ENCODE measurements around the gene PAK2. TPM values are rescaled to one million over a fixed set of nuclear protein-coding genes. Genes with fewer than 3 reads are reported as not detected.

Gene PAK2
- 27.9 and 28.8 TPM in 2 replicates for polyA plus RNA-seq (2012; rRNA removed)
- 36.1 and 40.8 TPM in 2 replicates for polyA plus RNA-seq (2012; cell fraction: cytosol; rRNA removed)
- polyA plus RNA-seq (2012; cell fraction: nucleus; rRNA removed), result 11.3 and 21.3 TPM in 2 replicates

- Histone ChIP-seq H3K79me2 (ENCODE audit: insufficient read depth) (peaks cover 51% of the 10 kb centered on the region), H2AFZ (ENCODE audit: low read depth) (peak within 1 kb of the TSS; percentile 78), H3K27ac (ENCODE audit: low read depth in 2 of 2, low read length in 1 of 2) (peak within 1 kb of the TSS; percentile 88 to 93), H3K4me3 (ENCODE audit: low read depth in 2 of 2, low read length in 1 of 2) (peak within 1 kb of the TSS; percentile 76 to 87), H3K9me3 (peaks cover 5% of the 10 kb centered on the region; the same call in 1 of the 2 replicates), H3K27me3 (ENCODE audit: insufficient read depth) (no peaks in the 10 kb centered on the region), H3K4me1 (ENCODE audit: control insufficient read depth in 1 of 2, insufficient read depth in 2 of 2, low read depth in 1 of 2, low read length in 1 of 2) (peaks cover 0 to 2% of the 10 kb centered on the region in 2 experiments; a peak in 2 of 4 replicates), H4K20me1 (ENCODE audit: insufficient read depth) (peaks cover 35% of the 10 kb centered on the region), H3K4me2 (peak within 1 kb of the TSS; percentile 73), H3K9me2 (no peaks in the 10 kb centered on the region), H3K9ac (peak within 1 kb of the TSS; percentile 94), H3K36me3 (replicated peaks in 1 of 2; ENCODE audit: control insufficient read depth in 1 of 2, insufficient read depth in 2 of 2, low read length in 1 of 2) (peaks cover 0 to 12% of the 10 kb centered on the region in 2 experiments), H3F3A (replicated peaks; ENCODE audit: insufficient read depth) (peaks cover 14% of the 10 kb centered on the region)
- DNase-seq, result peak; percentile 95
- ChIA-PET CTCF (interaction anchor here (1.5 to 1.8 kb wide), 2 partner anchors 123 to 211 kb away, joined by 3 to 4 read pairs; no protein-coding TSS in a partner anchor), POLR2A (interaction anchor here (0.8 to 2.0 kb wide), 5 partner anchors 9 to 202 kb away, joined by 3 to 9 read pairs (median 5); partner anchors contain the start of genes CEP19, NCBP2, PIGX and SENP5)
- 1% methylated on average over 18 of the region's 86 CpGs for WGBS (ENCODE audit: low lambda C conversion rate)
- no peak for TF ChIP-seq RXRA (IDR thresholded peaks at IDR 0.05; ENCODE audit: borderline replicate concordance, low read depth)
- peak; percentile 64; the same call in 1 of the 2 replicates for TF ChIP-seq MAX (IDR thresholded peaks at IDR 0.05; ENCODE audit: low read depth)
- no peak for TF ChIP-seq JUND (IDR thresholded peaks at IDR 0.05)
- TF ChIP-seq SIN3A (IDR thresholded peaks at IDR 0.05; ENCODE audit: borderline replicate concordance, low read depth, low read length), result peak; percentile 44; the same call in 1 of the 2 replicates
- peak; percentile 58 for TF ChIP-seq CHD2 (IDR thresholded peaks at IDR 0.05; ENCODE audit: low read length, partially characterized antibody)
- TF ChIP-seq ZBTB33 (IDR thresholded peaks at IDR 0.05; ENCODE audit: borderline replicate concordance, low read depth), result no peak
- peak; percentile 90 for TF ChIP-seq TAF1 (IDR thresholded peaks at IDR 0.05; ENCODE audit: borderline replicate concordance, low read depth, low read length)
- TF ChIP-seq MXI1 (IDR thresholded peaks at IDR 0.05; ENCODE audit: low read depth, low read length), result no peak
- TF ChIP-seq RAD21 (IDR thresholded peaks at IDR 0.05; ENCODE audit: low read length), result no peak
- no peak for TF ChIP-seq RFX5 (IDR thresholded peaks at IDR 0.05; ENCODE audit: low read length)
- TF ChIP-seq TEAD4 (IDR thresholded peaks at IDR 0.05; ENCODE audit: borderline replicate concordance, insufficient read depth), result no peak
- 0 out of 2 replicates have a peak, but pooled peaks have one; percentile 39 for TF ChIP-seq ELF1 (IDR thresholded peaks at IDR 0.05)
- TF ChIP-seq POLR2AphosphoS5 (IDR thresholded peaks at IDR 0.05; ENCODE audit: low read depth, low read length), result peak; percentile 79
- TF ChIP-seq NRF1 (IDR thresholded peaks at IDR 0.05; ENCODE audit: low read depth, low read length), result no peak
- TF ChIP-seq GATA2 (CRISPR knock-in tag; IDR thresholded peaks at IDR 0.05), result no peak
- TF ChIP-seq GABPA (IDR thresholded peaks at IDR 0.05; ENCODE audit: low read depth), result peak; percentile 46; the same call in 1 of the 2 replicates
- 0 out of 2 replicates have a peak, but pooled peaks have one; percentile 13 for TF ChIP-seq REST (IDR thresholded peaks at IDR 0.05; ENCODE audit: low read depth, low read length)
- TF ChIP-seq EZH2phosphoT487 (IDR thresholded peaks at IDR 0.05; ENCODE audit: borderline replicate concordance, low read depth), result no peak
- peak; percentile 76 for TF ChIP-seq YY1 (IDR thresholded peaks at IDR 0.05; ENCODE audit: low read depth)
Observed at GRCh38 chr3:196739671-196740480, at the start of gene PAK2. TSS of gene PAK2 (plus strand) at chr3:196739857. CDS start at chr3:196782647, 42,790 bp downstream.
